Lower leg skin (tissue), 3 donors: ENCODE results near the gene SH2D4B.

Experiments used
- CTCF ChIP-seq, 3 donors: fragments of 450-650 bp; IDR thresholded peaks; one replicate each; pipeline ENCODE4 v1.5.1; 2016; ENCODE audit warnings: antibody characterized with exemption in 3 of 3, mild to moderate bottlenecking in 3 of 3, moderate library complexity in 2 of 3
- POLR2A ChIP-seq, 2 donors: fragments of 450-650 bp; IDR thresholded peaks; one replicate each; pipeline ENCODE4 v1.6.1; 2016 to 2017; ENCODE audit warnings: antibody characterized with exemption in 2 of 2, mild to moderate bottlenecking in 1 of 2, moderate library complexity in 1 of 2

GRCh38 chr10:80519936-80520650, 17.6 kb upstream of the SH2D4B start:
- no peak for TF ChIP-seq CTCF (IDR thresholded peaks at IDR 0.05)
- no peak for TF ChIP-seq POLR2A (IDR thresholded peaks at IDR 0.05)
